Measurements from ENCODE around the gene GHRHR.

DNA sequence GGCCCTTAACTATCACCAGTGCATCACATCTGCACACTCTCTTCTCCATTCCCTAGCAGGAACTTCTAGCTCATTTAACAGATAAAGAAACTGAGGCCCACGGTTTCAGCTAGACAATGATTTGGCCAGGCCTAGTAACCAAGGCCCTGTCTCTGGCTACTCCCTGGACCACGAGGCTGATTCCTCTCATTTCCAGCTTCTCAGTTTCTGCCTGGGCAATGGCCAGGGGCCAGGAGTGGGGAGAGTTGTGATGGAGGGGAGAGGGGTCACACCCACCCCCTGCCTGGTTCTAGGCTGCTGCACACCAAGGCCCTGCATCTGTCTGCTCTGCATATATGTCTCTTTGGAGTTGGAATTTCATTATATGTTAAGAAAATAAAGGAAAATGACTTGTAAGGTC, 38.6 kb upstream of the GHRHR start:
- TF ChIP-seq EZH2 (IDR thresholded peaks at IDR 0.05; ENCODE audit: insufficient read depth, poor library complexity, severe bottlenecking) (no peak), EZH2phosphoT487 (IDR thresholded peaks at IDR 0.05; ENCODE audit: insufficient read depth, low read depth) (no peak)

Data from GM23248 (cell line).